ENCODE measurements around the gene TTF1. TPM values are rescaled to one million over a fixed set of nuclear protein-coding genes. Genes with fewer than 3 reads are reported as not detected.

Gene TTF1, protein sequence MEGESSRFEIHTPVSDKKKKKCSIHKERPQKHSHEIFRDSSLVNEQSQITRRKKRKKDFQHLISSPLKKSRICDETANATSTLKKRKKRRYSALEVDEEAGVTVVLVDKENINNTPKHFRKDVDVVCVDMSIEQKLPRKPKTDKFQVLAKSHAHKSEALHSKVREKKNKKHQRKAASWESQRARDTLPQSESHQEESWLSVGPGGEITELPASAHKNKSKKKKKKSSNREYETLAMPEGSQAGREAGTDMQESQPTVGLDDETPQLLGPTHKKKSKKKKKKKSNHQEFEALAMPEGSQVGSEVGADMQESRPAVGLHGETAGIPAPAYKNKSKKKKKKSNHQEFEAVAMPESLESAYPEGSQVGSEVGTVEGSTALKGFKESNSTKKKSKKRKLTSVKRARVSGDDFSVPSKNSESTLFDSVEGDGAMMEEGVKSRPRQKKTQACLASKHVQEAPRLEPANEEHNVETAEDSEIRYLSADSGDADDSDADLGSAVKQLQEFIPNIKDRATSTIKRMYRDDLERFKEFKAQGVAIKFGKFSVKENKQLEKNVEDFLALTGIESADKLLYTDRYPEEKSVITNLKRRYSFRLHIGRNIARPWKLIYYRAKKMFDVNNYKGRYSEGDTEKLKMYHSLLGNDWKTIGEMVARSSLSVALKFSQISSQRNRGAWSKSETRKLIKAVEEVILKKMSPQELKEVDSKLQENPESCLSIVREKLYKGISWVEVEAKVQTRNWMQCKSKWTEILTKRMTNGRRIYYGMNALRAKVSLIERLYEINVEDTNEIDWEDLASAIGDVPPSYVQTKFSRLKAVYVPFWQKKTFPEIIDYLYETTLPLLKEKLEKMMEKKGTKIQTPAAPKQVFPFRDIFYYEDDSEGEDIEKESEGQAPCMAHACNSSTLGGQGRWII
- 17.8 TPM for polyA plus RNA-seq (2013, experiment 1 of 2)
- 18.0 TPM for polyA plus RNA-seq (2013, experiment 2 of 2)

DNA sequence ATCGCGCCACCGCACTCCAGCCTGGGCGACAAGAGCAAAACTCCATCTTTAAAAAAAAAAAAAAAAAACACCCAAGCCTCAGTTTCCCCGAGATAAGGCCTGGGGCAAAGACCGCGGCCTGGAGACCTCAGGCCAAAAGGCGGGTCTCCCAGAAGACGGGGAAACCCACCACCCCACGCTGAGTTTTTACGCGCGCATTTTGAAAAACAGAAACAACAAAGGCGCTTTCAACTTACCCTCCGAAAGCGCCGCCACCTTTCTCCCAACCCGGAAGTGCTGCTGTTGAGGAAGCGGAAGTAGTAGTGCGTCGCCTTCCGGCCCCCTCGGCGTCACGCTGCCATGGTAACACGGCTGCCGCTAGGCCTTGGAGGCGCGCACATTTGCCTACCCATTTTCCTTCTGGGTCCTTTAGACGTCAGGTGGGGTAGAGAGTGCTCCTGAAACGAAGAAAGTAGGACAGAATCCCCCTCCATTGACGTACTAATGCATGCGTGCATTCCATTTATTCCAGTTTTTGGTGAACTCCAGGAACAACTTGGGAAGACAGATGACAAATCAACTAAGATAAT is at the start of gene TTF1:
Gene TTF1 (minus strand): TSS at position 287 of the 569 bp plus-strand sequence. CDS start 4,019 bp downstream, outside the sequence.
- H3K27me3 ChIP-seq (ENCODE audit: insufficient read depth, low read length), result peaks cover 34% of the 10 kb centered on the region
- WGBS, result under 1% methylated on average over 33 of the region's 33 CpGs
- H3K9ac ChIP-seq (ENCODE audit: low read depth, low read length), result peak within 1 kb of the TSS; percentile 86
- H3K9me3 ChIP-seq (ENCODE audit: insufficient read depth, low read depth, low read length), result no peaks in the 10 kb centered on the region
- peaks cover 5% of the 10 kb centered on the region; the same call in 1 of the 2 replicates for H3K4me1 ChIP-seq (ENCODE audit: insufficient read depth, low read length)
- H3K36me3 ChIP-seq (ENCODE audit: insufficient read depth, low read length), result peaks cover 22% of the 10 kb centered on the region
- H3K27ac ChIP-seq (ENCODE audit: low read depth, low read length), result peak within 1 kb of the TSS; percentile 17; the same call in 1 of the 2 replicates
- peak within 1 kb of the TSS; percentile 85 for H3K4me3 ChIP-seq (ENCODE audit: low read length)

- WGBS, result 97% methylated on average over 8 of the region's 8 CpGs
- Histone ChIP-seq H3K4me1 (ENCODE audit: insufficient read depth, low read length) (peaks cover 5% of the 10 kb centered on the region; the same call in 1 of the 2 replicates), H3K4me3 (ENCODE audit: low read length) (no peak overlapping the region), H3K27ac (ENCODE audit: low read depth, low read length) (no peak overlapping the region), H3K9me3 (ENCODE audit: insufficient read depth, low read depth, low read length) (no peaks in the 10 kb centered on the region; the same call in 1 of the 2 replicates), H3K36me3 (ENCODE audit: insufficient read depth, low read length) (no peaks in the 10 kb centered on the region), H3K9ac (ENCODE audit: low read depth, low read length) (no peak overlapping the region), H3K27me3 (ENCODE audit: insufficient read depth, low read length) (no peaks in the 10 kb centered on the region)
Measured at GRCh38 chr9:132456241-132456640, 49.6 kb upstream of the TTF1 start.

- no peak overlapping the region for H3K27ac ChIP-seq (ENCODE audit: low read depth, low read length)
- H3K27me3 ChIP-seq (ENCODE audit: insufficient read depth, low read length), result 0 out of 2 replicates have a peak, but pooled peaks cover 4% of the 10 kb centered on the region
- no peaks in the 10 kb centered on the region for H3K9me3 ChIP-seq (ENCODE audit: insufficient read depth, low read depth, low read length)
- no peaks in the 10 kb centered on the region for H3K36me3 ChIP-seq (ENCODE audit: insufficient read depth, low read length)
- H3K4me3 ChIP-seq (ENCODE audit: low read length), result no peak overlapping the region
- no peak overlapping the region for H3K9ac ChIP-seq (ENCODE audit: low read depth, low read length)
- H3K4me1 ChIP-seq (ENCODE audit: insufficient read depth, low read length), result no peaks in the 10 kb centered on the region
- 93% methylated on average over 7 of the region's 10 CpGs for WGBS
Measured at GRCh38 chr9:132451276-132451675, 44.6 kb upstream of the TTF1 start.

GRCh38 chr9:132447902-132448301 is 41.3 kb upstream of the TTF1 start:
- H3K4me1 ChIP-seq (ENCODE audit: insufficient read depth, low read length), result no peaks in the 10 kb centered on the region
- no peak overlapping the region for H3K9ac ChIP-seq (ENCODE audit: low read depth, low read length)
- H3K4me3 ChIP-seq (ENCODE audit: low read length), result no peak overlapping the region
- 0 out of 2 replicates have a peak, but pooled peaks cover 4% of the 10 kb centered on the region for H3K27me3 ChIP-seq (ENCODE audit: insufficient read depth, low read length)
- H3K36me3 ChIP-seq (ENCODE audit: insufficient read depth, low read length), result no peaks in the 10 kb centered on the region
- H3K27ac ChIP-seq (ENCODE audit: low read depth, low read length), result no peak overlapping the region
- 94% methylated on average over 1 of the region's 4 CpGs for WGBS
- H3K9me3 ChIP-seq (ENCODE audit: insufficient read depth, low read depth, low read length), result no peaks in the 10 kb centered on the region

DNA sequence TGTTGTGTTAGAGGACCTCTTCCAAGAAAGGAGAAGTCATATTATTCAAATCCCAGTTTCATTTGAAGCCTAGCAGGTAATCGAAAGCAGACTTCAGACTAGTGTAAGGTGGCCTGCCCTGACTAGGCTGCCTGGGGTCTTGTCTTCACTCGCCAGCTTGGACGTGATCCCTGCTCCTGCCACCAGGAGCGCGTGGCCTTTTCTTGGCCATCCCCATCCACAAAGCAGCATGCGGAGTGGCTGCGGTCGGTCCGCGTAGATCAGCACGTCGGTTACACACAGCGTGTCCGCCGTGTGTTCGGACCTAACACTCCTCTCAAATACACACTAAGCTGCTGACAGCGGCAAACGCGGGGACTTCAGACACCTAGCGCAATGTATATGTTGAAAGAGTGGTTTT is 40.7 kb upstream of the TTF1 start:
- Histone ChIP-seq H3K4me1 (ENCODE audit: insufficient read depth, low read length) (no peaks in the 10 kb centered on the region), H3K27me3 (ENCODE audit: insufficient read depth, low read length) (0 out of 2 replicates have a peak, but pooled peaks cover 4% of the 10 kb centered on the region), H3K36me3 (ENCODE audit: insufficient read depth, low read length) (no peaks in the 10 kb centered on the region), H3K27ac (ENCODE audit: low read depth, low read length) (no peak overlapping the region), H3K4me3 (ENCODE audit: low read length) (no peak overlapping the region), H3K9ac (ENCODE audit: low read depth, low read length) (no peak overlapping the region), H3K9me3 (ENCODE audit: insufficient read depth, low read depth, low read length) (no peaks in the 10 kb centered on the region)
- WGBS, result 66% methylated on average over 20 of the region's 20 CpGs

- Histone ChIP-seq H3K36me3 (ENCODE audit: insufficient read depth, low read length) (no peaks in the 10 kb centered on the region), H3K9ac (ENCODE audit: low read depth, low read length) (no peak overlapping the region), H3K4me3 (ENCODE audit: low read length) (no peak overlapping the region), H3K27ac (ENCODE audit: low read depth, low read length) (no peak overlapping the region), H3K4me1 (ENCODE audit: insufficient read depth, low read length) (no peaks in the 10 kb centered on the region), H3K27me3 (ENCODE audit: insufficient read depth, low read length) (0 out of 2 replicates have a peak, but pooled peaks cover 4% of the 10 kb centered on the region), H3K9me3 (ENCODE audit: insufficient read depth, low read depth, low read length) (no peaks in the 10 kb centered on the region)
- 92% methylated on average over 3 of the region's 3 CpGs for WGBS
Measured at GRCh38 chr9:132446887-132447286, 40.2 kb upstream of the TTF1 start.

DNA sequence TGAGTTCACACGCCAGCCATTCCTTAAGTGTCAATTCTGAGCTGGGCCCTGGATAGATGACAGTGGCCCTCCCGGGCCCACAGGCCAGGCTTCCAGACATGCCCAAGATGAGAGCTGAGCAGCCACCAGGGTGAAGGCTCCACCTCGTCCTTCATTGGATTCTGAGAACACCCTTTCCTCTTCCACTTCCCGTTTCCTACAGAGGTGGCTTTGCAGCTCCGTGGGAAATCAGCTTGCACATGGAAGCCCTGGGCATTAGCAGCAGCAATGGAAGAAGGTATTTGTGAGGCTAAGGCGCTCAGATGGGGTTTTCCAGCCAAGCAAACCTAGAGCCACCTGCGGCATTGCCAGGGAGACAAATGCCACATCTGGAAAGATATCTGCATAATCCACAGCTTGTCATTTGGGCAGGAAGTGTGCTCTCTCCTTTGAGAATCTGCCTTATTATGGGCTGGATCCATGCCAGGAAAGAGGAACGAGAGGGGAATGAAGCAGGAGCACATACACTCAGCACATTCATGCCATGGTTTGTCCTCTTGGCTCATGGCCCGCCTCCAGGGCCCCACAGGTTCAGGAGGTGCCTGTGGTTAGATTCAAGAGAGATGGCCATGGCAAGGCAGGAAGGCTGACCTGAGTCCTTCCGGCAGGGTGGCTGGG is 37.4 kb upstream of the TTF1 start:
- WGBS, result 82% methylated on average over 10 of the region's 10 CpGs
- H3K4me3 ChIP-seq (ENCODE audit: low read length), result no peak overlapping the region

GRCh38 chr9:132441404-132441803 is 34.8 kb upstream of the TTF1 start:
- H3K4me1 ChIP-seq (ENCODE audit: insufficient read depth, low read length), result peaks cover 6% of the 10 kb centered on the region; the same call in 1 of the 2 replicates
- WGBS, result 88% methylated on average over 10 of the region's 10 CpGs
- H3K27me3 ChIP-seq (ENCODE audit: insufficient read depth, low read length), result no peaks in the 10 kb centered on the region
- H3K9me3 ChIP-seq (ENCODE audit: insufficient read depth, low read depth, low read length), result no peaks in the 10 kb centered on the region
- H3K27ac ChIP-seq (ENCODE audit: low read depth, low read length), result no peak overlapping the region
- H3K9ac ChIP-seq (ENCODE audit: low read depth, low read length), result no peak overlapping the region
- no peak overlapping the region for H3K4me3 ChIP-seq (ENCODE audit: low read length)
- no peaks in the 10 kb centered on the region for H3K36me3 ChIP-seq (ENCODE audit: insufficient read depth, low read length)

More for the DNA sequence above, 37.4 kb upstream of the TTF1 start:
- Histone ChIP-seq H3K4me1 (ENCODE audit: insufficient read depth, low read length) (peaks cover 6% of the 10 kb centered on the region; the same call in 1 of the 2 replicates), H3K9me3 (ENCODE audit: insufficient read depth, low read depth, low read length) (no peaks in the 10 kb centered on the region), H3K27ac (ENCODE audit: low read depth, low read length) (no peak overlapping the region), H3K27me3 (ENCODE audit: insufficient read depth, low read length) (0 out of 2 replicates have a peak, but pooled peaks cover 4% of the 10 kb centered on the region), H3K9ac (ENCODE audit: low read depth, low read length) (no peak overlapping the region), H3K36me3 (ENCODE audit: insufficient read depth, low read length) (no peaks in the 10 kb centered on the region)

- no peaks in the 10 kb centered on the region for H3K36me3 ChIP-seq (ENCODE audit: insufficient read depth, low read length)
- no peaks in the 10 kb centered on the region for H3K9me3 ChIP-seq (ENCODE audit: insufficient read depth, low read depth, low read length)
- H3K4me1 ChIP-seq (ENCODE audit: insufficient read depth, low read length), result peaks cover 6% of the 10 kb centered on the region; the same call in 1 of the 2 replicates
- no peak overlapping the region for H3K4me3 ChIP-seq (ENCODE audit: low read length)
- no peaks in the 10 kb centered on the region; the same call in 1 of the 2 replicates for H3K27me3 ChIP-seq (ENCODE audit: insufficient read depth, low read length)
- no peak overlapping the region for H3K9ac ChIP-seq (ENCODE audit: low read depth, low read length)
- no peak overlapping the region for H3K27ac ChIP-seq (ENCODE audit: low read depth, low read length)
- WGBS, result 90% methylated on average over 5 of the region's 6 CpGs
Measured at GRCh38 chr9:132440735-132441134, 34.1 kb upstream of the TTF1 start.

GRCh38 chr9:132439153-132439552 is 32.5 kb upstream of the TTF1 start:
- peaks cover 20% of the 10 kb centered on the region for H3K4me1 ChIP-seq (ENCODE audit: insufficient read depth, low read length)
- H3K27ac ChIP-seq (ENCODE audit: low read depth, low read length), result no peak overlapping the region
- no peaks in the 10 kb centered on the region; the same call in 1 of the 2 replicates for H3K27me3 ChIP-seq (ENCODE audit: insufficient read depth, low read length)
- WGBS, result 94% methylated on average over 4 of the region's 4 CpGs
- H3K4me3 ChIP-seq (ENCODE audit: low read length), result no peak overlapping the region
- H3K9me3 ChIP-seq (ENCODE audit: insufficient read depth, low read depth, low read length), result no peaks in the 10 kb centered on the region
- no peak overlapping the region for H3K9ac ChIP-seq (ENCODE audit: low read depth, low read length)
- no peaks in the 10 kb centered on the region for H3K36me3 ChIP-seq (ENCODE audit: insufficient read depth, low read length)

Data from HUES64 (cell line).